Stimulated activated CD4-positive, alpha-beta T cell treated with anti-CD3 and anti-CD28 coated beads, Interleukin-12 subunit alpha, Interleukin-12 subunit beta, amount 100 ng/mL, for 4 hours (primary cell): ENCODE results near the gene WDR17.

ENCODE experiments used
- DNase-seq: peaks from one replicate; pipeline ENCODE4 v3.0.0-alpha.2; 2020

WDR17 gene

GRCh38 chr4:176065435-176066291 is at the start of gene WDR17:
Gene WDR17, plus strand, starts transcription at chr4:176065841. Its CDS starts 45,740 bp downstream, at chr4:176111581.
- peak; percentile 72 for DNase-seq

GRCh38 chr4:176016601-176017000 is 49.0 kb upstream of the WDR17 start:
- DNase-seq: no peak

- DNase-seq: no peak
Observed at GRCh38 chr4:176020481-176021085, 45.1 kb upstream of the WDR17 start.

- DNase-seq: no peak
Observed at GRCh38 chr4:176030391-176030790, 35.2 kb upstream of the WDR17 start.

- no peak for DNase-seq
Observed at GRCh38 chr4:176031922-176032321, 33.7 kb upstream of the WDR17 start.

- no peak for DNase-seq
Observed at GRCh38 chr4:176032454-176032853, 33.2 kb upstream of the WDR17 start.

- DNase-seq: no peak
Observed at GRCh38 chr4:176034499-176034898, 31.1 kb upstream of the WDR17 start.

- no peak for DNase-seq
Observed at GRCh38 chr4:176034936-176035335, 30.7 kb upstream of the WDR17 start.

- DNase-seq: no peak
Observed at GRCh38 chr4:176036585-176037205, 28.9 kb upstream of the WDR17 start.

- DNase-seq: no peak
Observed at GRCh38 chr4:176038789-176039188, 26.9 kb upstream of the WDR17 start.

- no peak for DNase-seq
Observed at GRCh38 chr4:176042195-176042594, 23.4 kb upstream of the WDR17 start.

GRCh38 chr4:176043838-176044588 is 21.6 kb upstream of the WDR17 start:
- no peak for DNase-seq

- no peak for DNase-seq
Observed at GRCh38 chr4:176044589-176044951, 21.1 kb upstream of the WDR17 start.

- DNase-seq: no peak
Observed at GRCh38 chr4:176048631-176049030, 17.0 kb upstream of the WDR17 start.

- no peak for DNase-seq
Observed at GRCh38 chr4:176052744-176053143, 12.9 kb upstream of the WDR17 start.

- no peak for DNase-seq
Observed at GRCh38 chr4:176053785-176054184, 11.9 kb upstream of the WDR17 start.

GRCh38 chr4:176054942-176055341 is 10.7 kb upstream of the WDR17 start:
- DNase-seq: no peak

- DNase-seq: no peak
Observed at GRCh38 chr4:176063718-176064117, 1.9 kb upstream of the WDR17 start.

- DNase-seq: no peak
Observed at GRCh38 chr4:176064539-176064938, 1.1 kb upstream of the WDR17 start.

- no peak for DNase-seq
Observed at GRCh38 chr4:176066757-176067156, 1.1 kb downstream of the WDR17 start.

- no peak for DNase-seq
Observed at GRCh38 chr4:176077561-176077960, 11.9 kb downstream of the WDR17 start.

- no peak for DNase-seq
Observed at GRCh38 chr4:176084769-176085168, 19.1 kb downstream of the WDR17 start.

GRCh38 chr4:176090115-176090514 is 24.5 kb downstream of the WDR17 start:
- no peak for DNase-seq
